HG02642 (cell line): ENCODE results near the gene ADAMTS14.

Experiments
- ATAC-seq: cut with Tn5 transposase; IDR thresholded peaks from one replicate; pipeline ENCODE4 v1.9.1; 2021; ENCODE audit warnings: mild to moderate bottlenecking; ENCODE audit not compliant: unreplicated experiment, poor library complexity

Gene ADAMTS14

GRCh38 chr10:70674560-70675495 lies 2.5 kb downstream of the ADAMTS14 start:
- no peak for ATAC-seq

GRCh38 chr10:70675496-70676161 lies 3.3 kb downstream of the ADAMTS14 start:
- no peak for ATAC-seq

GRCh38 chr10:70676511-70676910 lies 4.2 kb downstream of the ADAMTS14 start:
- no peak for ATAC-seq

GRCh38 chr10:70677016-70677415 lies 4.7 kb downstream of the ADAMTS14 start:
- ATAC-seq: no peak

- ATAC-seq: no peak
These were observed 5.4 kb downstream of the ADAMTS14 start for GRCh38 chr10:70677620-70678249.

- ATAC-seq: no peak
These were observed 5.9 kb downstream of the ADAMTS14 start for GRCh38 chr10:70678250-70678635.

- ATAC-seq: no peak
These were observed 6.6 kb downstream of the ADAMTS14 start for GRCh38 chr10:70678757-70679489.

GRCh38 chr10:70679498-70679897 lies 7.2 kb downstream of the ADAMTS14 start:
- ATAC-seq: no peak

GRCh38 chr10:70680899-70681730 lies 8.8 kb downstream of the ADAMTS14 start:
- ATAC-seq: no peak

GRCh38 chr10:70681731-70682005 lies 9.4 kb downstream of the ADAMTS14 start:
- ATAC-seq: no peak

GRCh38 chr10:70682920-70683600 lies 10.8 kb downstream of the ADAMTS14 start:
- ATAC-seq: no peak

GRCh38 chr10:70683601-70683934 lies 11.3 kb downstream of the ADAMTS14 start:
- no peak for ATAC-seq

- ATAC-seq: no peak
These were observed 11.6 kb downstream of the ADAMTS14 start for GRCh38 chr10:70683940-70684339.

GRCh38 chr10:70684374-70684773 lies 12.1 kb downstream of the ADAMTS14 start:
- ATAC-seq: no peak

- ATAC-seq: no peak
These were observed 12.6 kb downstream of the ADAMTS14 start for GRCh38 chr10:70684839-70685454.

- ATAC-seq: no peak
These were observed 13.2 kb downstream of the ADAMTS14 start for GRCh38 chr10:70685455-70685911.

- ATAC-seq: no peak
These were observed 16.5 kb downstream of the ADAMTS14 start for GRCh38 chr10:70688828-70689227.

GRCh38 chr10:70689661-70690060 lies 17.4 kb downstream of the ADAMTS14 start:
- no peak for ATAC-seq

- no peak for ATAC-seq
These were observed 18.3 kb downstream of the ADAMTS14 start for GRCh38 chr10:70690589-70690988.
